COLO668 (cell line): Measurements from ENCODE around the gene NR6A1.

Experiments
- DNase-seq: peaks from one replicate; lab custom pipeline; 2025; ENCODE audit not compliant: unreplicated experiment; lab: John Stamatoyannopoulos, UW

The NR6A1 gene

GRCh38 chr9:124730772-124731171 is 40.3 kb downstream of the NR6A1 start:
- no peak for DNase-seq

- no peak for DNase-seq
Observed at GRCh38 chr9:124726886-124727285, 44.2 kb downstream of the NR6A1 start.

GRCh38 chr9:124725068-124725452 is 46.1 kb downstream of the NR6A1 start:
- no peak for DNase-seq

GRCh38 chr9:124724415-124725067 is 46.6 kb downstream of the NR6A1 start:
- DNase-seq: no peak

- no peak for DNase-seq
Observed at GRCh38 chr9:124723352-124723751, 47.8 kb downstream of the NR6A1 start.

- DNase-seq: no peak
Observed at GRCh38 chr9:124721109-124721906, 49.8 kb downstream of the NR6A1 start.

- DNase-seq: no peak
Observed at GRCh38 chr9:124720429-124721108, 50.5 kb downstream of the NR6A1 start.

GRCh38 chr9:124718928-124719327 is 52.2 kb downstream of the NR6A1 start:
- DNase-seq: no peak

- no peak for DNase-seq
Observed at GRCh38 chr9:124717597-124717996, 53.5 kb downstream of the NR6A1 start.

- DNase-seq: no peak
Observed at GRCh38 chr9:124716808-124717207, 54.3 kb downstream of the NR6A1 start.

GRCh38 chr9:124710766-124711165 is 60.3 kb downstream of the NR6A1 start:
- DNase-seq: no peak

GRCh38 chr9:124709292-124709690 is 61.8 kb downstream of the NR6A1 start:
- no peak for DNase-seq

- DNase-seq: no peak
Observed at GRCh38 chr9:124708633-124709291, 62.3 kb downstream of the NR6A1 start.

GRCh38 chr9:124708074-124708473 is 63.0 kb downstream of the NR6A1 start:
- no peak for DNase-seq

- no peak for DNase-seq
Observed at GRCh38 chr9:124707666-124708065, 63.4 kb downstream of the NR6A1 start.

GRCh38 chr9:124706685-124707084 is 64.4 kb downstream of the NR6A1 start:
- no peak for DNase-seq

GRCh38 chr9:124699575-124699974 is 71.5 kb downstream of the NR6A1 start:
- DNase-seq: no peak

- DNase-seq: no peak
Observed at GRCh38 chr9:124698265-124698664, 72.8 kb downstream of the NR6A1 start.

GRCh38 chr9:124697326-124698200 is 73.5 kb downstream of the NR6A1 start:
- DNase-seq: no peak

GRCh38 chr9:124696101-124696500 is 75.0 kb downstream of the NR6A1 start:
- DNase-seq: no peak
